SK-N-SH (cell line): ENCODE results near the gene ME3. TPM values are rescaled to one million over a fixed set of nuclear protein-coding genes. Genes with fewer than 3 reads are reported as not detected.

Experiments used
- CTCF ChIA-PET: fragments of 300-600, 350-600 bp; formaldehyde crosslinking; extraction: SDS; loops from one replicate; lab custom pipeline; 2021; lab: Yijun Ruan, JAX
- POLR2A ChIA-PET: fragments of 350-600 bp; sonication (Branson Sonifier 250); formaldehyde crosslinking; extraction: SDS; loops from one replicate; lab custom pipeline; 2020; ENCODE audit warnings: antibody characterized with exemption, inconsistent platforms; lab: Yijun Ruan, JAX
- DNase-seq: peaks from one replicate; pipeline ENCODE4 v3.0.0; 2012
- H2AFZ ChIP-seq: fragments of 200-600 bp; sonication (generic); 2 replicates; pipeline ENCODE4 v1.8.1; 2016; ENCODE audit warnings: antibody characterized with exemption, mild to moderate bottlenecking, low read depth
- H3F3A ChIP-seq: fragments of 200-600 bp; sonication (generic); replicated peaks from 2 replicates; pipeline ENCODE3; 2016; ENCODE audit warnings: antibody characterized with exemption, mild to moderate bottlenecking; ENCODE audit not compliant: insufficient read depth
- H3K27ac ChIP-seq, 2 experiments: fragments of 200-500 bp in 1 of 2; fragments of 200-600 bp in 1 of 2; sonication (Bioruptor generic) in 1 of 2; sonication (generic), shearing (Covaris generic) in 1 of 2; 2 replicates each; pipeline versions ENCODE4 v1.5.1 to v1.6.1; 2014 to 2016; ENCODE audit warnings: low read depth in 2 of 2, inconsistent platforms in 1 of 2, low read length in 1 of 2, mild to moderate bottlenecking in 1 of 2, mixed read lengths in 1 of 2
- H3K27me3 ChIP-seq: fragments of 200-600 bp; sonication (generic), shearing (Covaris generic); 2 replicates; pipeline ENCODE4 v1.6.1; 2016; ENCODE audit warnings: mixed run types; ENCODE audit not compliant: insufficient read depth
- H3K36me3 ChIP-seq, 2 experiments: fragments of 200-500 bp in 1 of 2; fragments of 200-600 bp in 1 of 2; sonication (Bioruptor generic) in 1 of 2; sonication (generic) in 1 of 2; replicated peaks in 1 of 2; 2 replicates each; pipeline versions ENCODE3 to v1.5.1; 2014 to 2016; ENCODE audit warnings: low read length in 1 of 2, mild to moderate bottlenecking in 1 of 2; ENCODE audit not compliant: insufficient read depth in 2 of 2, control insufficient read depth in 1 of 2
- H3K4me1 ChIP-seq, 2 experiments: fragments of 200-500 bp in 1 of 2; fragments of 200-600 bp in 1 of 2; sonication (Bioruptor generic) in 1 of 2; sonication (generic), shearing (Covaris generic) in 1 of 2; 2 replicates each; pipeline versions ENCODE4 v1.5.1 to v1.6.1; 2014 to 2016; ENCODE audit warnings: low read depth in 1 of 2, low read length in 1 of 2, mixed run types in 1 of 2; ENCODE audit not compliant: insufficient read depth in 2 of 2, control insufficient read depth in 1 of 2
- H3K4me2 ChIP-seq: fragments of 200-600 bp; sonication (generic), shearing (Covaris generic); 2 replicates; pipeline ENCODE4 v1.6.1; 2017; ENCODE audit warnings: mixed run types
- H3K4me3 ChIP-seq, 2 experiments: fragments of 200-500 bp in 1 of 2; fragments of 200-600 bp in 1 of 2; sonication (Bioruptor generic) in 1 of 2; sonication (generic), shearing (Covaris generic) in 1 of 2; 2 replicates each; pipeline versions ENCODE4 v1.5.1 to v1.8.1; 2014 to 2016; ENCODE audit warnings: low read depth in 2 of 2, inconsistent platforms in 1 of 2, low read length in 1 of 2, mild to moderate bottlenecking in 1 of 2, mixed read lengths in 1 of 2, moderate library complexity in 1 of 2
- H3K79me2 ChIP-seq: fragments of 200-600 bp; sonication (generic); 2 replicates; pipeline ENCODE4 v1.8.1; 2017; ENCODE audit warnings: mild to moderate bottlenecking; ENCODE audit not compliant: insufficient read depth
- H3K9ac ChIP-seq: fragments of 200-600 bp; sonication (generic); 2 replicates; pipeline ENCODE4 v1.6.1; 2017; ENCODE audit warnings: mixed run types
- H3K9me2 ChIP-seq: fragments of 200-600 bp; sonication (generic); 2 replicates; pipeline ENCODE4 v1.6.1; 2017; ENCODE audit warnings: mixed run types
- H3K9me3 ChIP-seq: fragments of 200-600 bp; sonication (generic); 2 replicates; pipeline ENCODE4 v1.6.1; 2017; ENCODE audit warnings: mixed run types, mild to moderate bottlenecking, moderate library complexity
- H4K20me1 ChIP-seq: fragments of 200-600 bp; sonication (generic); 2 replicates; pipeline ENCODE4 v1.6.1; 2017; ENCODE audit warnings: mild to moderate bottlenecking, mixed run types; ENCODE audit not compliant: insufficient read depth
- CHD2 ChIP-seq: fragments of 150-350 bp; IDR thresholded peaks from 2 replicates; pipeline ENCODE4 v1.6.1; 2018; ENCODE audit warnings: low read length; ENCODE audit not compliant: partially characterized antibody
- ELF1 ChIP-seq: IDR thresholded peaks from 2 replicates; pipeline ENCODE4 v1.4.0; 2012
- EZH2phosphoT487 ChIP-seq: fragments of 200-600 bp; sonication (generic); IDR thresholded peaks from 2 replicates; pipeline ENCODE4 v1.6.1; 2017; ENCODE audit warnings: low read depth, mixed run types, mild to moderate bottlenecking, antibody characterized with exemption, moderate library complexity, borderline replicate concordance
- FOSL2 ChIP-seq: IDR thresholded peaks from 2 replicates; pipeline ENCODE4 v1.4.0; 2012; ENCODE audit warnings: low read depth, mild to moderate bottlenecking, moderate library complexity, borderline replicate concordance
- FOXJ3 ChIP-seq: sonication (generic); formaldehyde crosslinking; IDR thresholded peaks from 2 replicates; pipeline ENCODE4 v1.5.1; 2020; ENCODE audit warnings: mild to moderate bottlenecking, missing genetic modification reagents
- FOXM1 ChIP-seq: IDR thresholded peaks from 2 replicates; pipeline ENCODE4 v1.4.0; 2012; ENCODE audit warnings: low read depth, mild to moderate bottlenecking
- GABPA ChIP-seq: IDR thresholded peaks from 2 replicates; pipeline ENCODE4 v1.4.0; 2012; ENCODE audit warnings: low read depth, mild to moderate bottlenecking
- GATA2 ChIP-seq: sonication (generic); formaldehyde crosslinking; IDR thresholded peaks from 2 replicates; pipeline ENCODE4 v1.5.0; 2020; ENCODE audit warnings: mild to moderate bottlenecking, missing genetic modification reagents
- JUND ChIP-seq: IDR thresholded peaks from 2 replicates; pipeline ENCODE4 v1.4.0; 2012
- MEF2A ChIP-seq: IDR thresholded peaks from 2 replicates; pipeline ENCODE4 v1.4.0; 2012; ENCODE audit warnings: low read depth, borderline replicate concordance
- MXI1 ChIP-seq: IDR thresholded peaks from 2 replicates; pipeline ENCODE4 v1.6.1; 2012; ENCODE audit warnings: mild to moderate bottlenecking, low read depth, low read length, improper control_type of control experiment
- NFIC ChIP-seq: IDR thresholded peaks from 2 replicates; pipeline ENCODE4 v1.4.0; 2012; ENCODE audit warnings: borderline replicate concordance
- NRF1 ChIP-seq: IDR thresholded peaks from 2 replicates; pipeline ENCODE4 v1.6.1; 2012; ENCODE audit warnings: low read depth, mild to moderate bottlenecking, low read length
- RAD21 ChIP-seq: IDR thresholded peaks from 2 replicates; pipeline ENCODE4 v1.6.1; 2012; ENCODE audit warnings: mild to moderate bottlenecking, low read length
- RCOR1 ChIP-seq: fragments of 150-350 bp; IDR thresholded peaks from 2 replicates; pipeline ENCODE4 v1.6.1; 2017; ENCODE audit warnings: antibody characterized with exemption, low read length
- RXRA ChIP-seq: IDR thresholded peaks from 2 replicates; pipeline ENCODE4 v1.4.0; 2012; ENCODE audit warnings: low read depth, mild to moderate bottlenecking, borderline replicate concordance
- TCF12 ChIP-seq: IDR thresholded peaks from 2 replicates; pipeline ENCODE4 v1.4.0; 2012
- TEAD4 ChIP-seq: IDR thresholded peaks from 2 replicates; pipeline ENCODE4 v1.4.0; 2012; ENCODE audit warnings: mild to moderate bottlenecking, borderline replicate concordance; ENCODE audit not compliant: insufficient read depth
- YY1 ChIP-seq: IDR thresholded peaks from 2 replicates; pipeline ENCODE4 v1.4.0; 2012; ENCODE audit warnings: low read depth, mild to moderate bottlenecking
- WGBS: methylation state at CpG from one replicate; pipeline ENCODE4 v1.1.6; 2017; ENCODE audit warnings: low lambda C conversion rate; 5-methylcytosine and 5-hydroxymethylcytosine counted together
- polyA plus RNA-seq, 3 experiments: library from polyadenylated mRNA; depleted of rRNA; stranded (reverse); fragments of >200 nt; gene quantifications; 2 replicates each; pipeline ENCODE4 v1.2.3, GENCODE V29; 2012
- TF ChIP-seq, protein P1 (sequence below): fragments of 150-350 bp; IDR thresholded peaks from 2 replicates; pipeline ENCODE4 v1.6.1; 2016; ENCODE audit warnings: mild to moderate bottlenecking, low read depth, low read length
- TF ChIP-seq, protein P2 (sequence below): IDR thresholded peaks from 2 replicates; pipeline ENCODE4; 2012
- TF ChIP-seq, protein P3 (sequence below): fragments of 150-350 bp; IDR thresholded peaks from 2 replicates; pipeline ENCODE4 v1.6.1; 2017; ENCODE audit warnings: antibody characterized with exemption, low read length, low read depth, borderline replicate concordance
- TF ChIP-seq, protein P4 (sequence below): IDR thresholded peaks from 2 replicates; pipeline ENCODE4 v1.4.0; 2012; ENCODE audit warnings: low read depth, borderline replicate concordance

Gene ME3
- polyA plus RNA-seq, 1 of the 3 experiments (the other 2 are of a cell fraction), result 22.0 TPM

DNA sequence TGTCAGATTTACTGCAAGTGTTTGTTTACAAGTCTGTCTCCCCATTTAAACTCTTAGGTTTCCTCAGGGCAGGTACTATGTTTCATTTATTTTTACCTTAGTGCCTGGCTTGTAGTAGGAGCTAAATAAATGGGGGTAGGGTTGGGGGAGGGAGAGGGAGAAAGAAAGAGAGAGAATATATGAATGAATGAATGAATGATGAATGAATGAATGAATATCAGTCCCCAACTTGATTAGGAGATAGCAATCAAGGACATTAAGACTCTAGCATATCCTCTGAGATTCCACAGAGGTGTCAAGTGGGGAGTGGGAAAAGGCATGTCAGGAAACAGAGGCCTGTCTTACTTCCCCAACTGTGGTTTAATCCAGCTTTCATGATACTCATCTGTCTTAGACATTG, 83.2 kb downstream of the ME3 start:
- no peak overlapping the region for H2AFZ ChIP-seq
- H3F3A ChIP-seq, result peaks cover 26% of the 10 kb centered on the region
- H3K9ac ChIP-seq, result no peak overlapping the region
- no peaks in the 10 kb centered on the region for H4K20me1 ChIP-seq
- H3K9me2 ChIP-seq, result no peaks in the 10 kb centered on the region
- H3K4me1 ChIP-seq, result peaks cover 6 to 31% of the 10 kb centered on the region in 2 experiments
- CTCF ChIA-PET, result interaction anchor here (0.6 to 3.7 kb wide), 2 partner anchors 9 to 19 kb away, joined by 3 to 15 read pairs; no protein-coding TSS in a partner anchor
- POLR2A ChIA-PET, result no interaction called here
- no peaks in the 10 kb centered on the region for H3K27me3 ChIP-seq
- H3K36me3 ChIP-seq, result no peaks in the 10 kb centered on the region
- no peaks in the 10 kb centered on the region for H3K79me2 ChIP-seq
- TF ChIP-seq TCF12 (no peak), NFIC (no peak), GATA2 (CRISPR knock-in tag) (no peak), RAD21 (no peak), FOSL2 (no peak), RCOR1 (no peak), YY1 (no peak), NRF1 (no peak), MEF2A (no peak)
- TF ChIP-seq, protein P1, sequence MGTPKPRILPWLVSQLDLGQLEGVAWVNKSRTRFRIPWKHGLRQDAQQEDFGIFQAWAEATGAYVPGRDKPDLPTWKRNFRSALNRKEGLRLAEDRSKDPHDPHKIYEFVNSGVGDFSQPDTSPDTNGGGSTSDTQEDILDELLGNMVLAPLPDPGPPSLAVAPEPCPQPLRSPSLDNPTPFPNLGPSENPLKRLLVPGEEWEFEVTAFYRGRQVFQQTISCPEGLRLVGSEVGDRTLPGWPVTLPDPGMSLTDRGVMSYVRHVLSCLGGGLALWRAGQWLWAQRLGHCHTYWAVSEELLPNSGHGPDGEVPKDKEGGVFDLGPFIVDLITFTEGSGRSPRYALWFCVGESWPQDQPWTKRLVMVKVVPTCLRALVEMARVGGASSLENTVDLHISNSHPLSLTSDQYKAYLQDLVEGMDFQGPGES, result no peak
- TF ChIP-seq, protein P2, sequence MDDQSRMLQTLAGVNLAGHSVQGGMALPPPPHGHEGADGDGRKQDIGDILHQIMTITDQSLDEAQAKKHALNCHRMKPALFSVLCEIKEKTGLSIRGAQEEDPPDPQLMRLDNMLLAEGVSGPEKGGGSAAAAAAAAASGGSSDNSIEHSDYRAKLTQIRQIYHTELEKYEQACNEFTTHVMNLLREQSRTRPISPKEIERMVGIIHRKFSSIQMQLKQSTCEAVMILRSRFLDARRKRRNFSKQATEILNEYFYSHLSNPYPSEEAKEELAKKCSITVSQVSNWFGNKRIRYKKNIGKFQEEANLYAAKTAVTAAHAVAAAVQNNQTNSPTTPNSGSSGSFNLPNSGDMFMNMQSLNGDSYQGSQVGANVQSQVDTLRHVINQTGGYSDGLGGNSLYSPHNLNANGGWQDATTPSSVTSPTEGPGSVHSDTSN, result no peak
- H3K4me2 ChIP-seq, result no peak overlapping the region
- H3K27ac ChIP-seq, result no peak overlapping the region
- DNase-seq, result no peak
- H3K9me3 ChIP-seq, result no peaks in the 10 kb centered on the region
- no peak overlapping the region for H3K4me3 ChIP-seq

DNA sequence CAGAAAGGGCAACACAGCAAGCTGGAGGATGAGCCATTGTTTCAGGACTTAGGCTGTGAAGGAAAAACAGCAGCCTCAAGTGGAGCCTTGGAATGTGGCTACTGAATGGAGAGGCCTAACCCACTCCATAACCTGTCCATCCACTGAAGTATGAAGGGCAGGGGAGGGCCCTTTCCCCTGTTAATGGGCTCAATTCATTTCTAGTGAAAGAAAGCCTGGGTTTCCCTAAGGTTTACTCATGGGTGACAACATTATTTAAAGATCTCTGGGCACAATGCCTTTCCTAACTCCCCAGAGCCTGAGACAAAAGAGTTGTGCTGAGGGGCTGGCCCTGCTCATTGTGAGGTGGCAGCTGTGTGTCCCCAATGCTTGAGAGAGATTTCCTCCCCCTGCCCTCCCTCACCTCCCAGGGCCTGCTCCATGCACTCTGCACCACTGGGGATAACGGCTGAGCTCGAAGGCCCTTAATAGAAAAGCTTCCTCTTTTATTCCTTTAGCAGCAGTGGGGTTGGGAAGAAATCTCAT, 83.8 kb downstream of the ME3 start:
- H3F3A ChIP-seq, result peaks cover 20% of the 10 kb centered on the region
- H4K20me1 ChIP-seq, result no peaks in the 10 kb centered on the region
- no peaks in the 10 kb centered on the region for H3K9me2 ChIP-seq
- no peak overlapping the region for H2AFZ ChIP-seq
- no peaks in the 10 kb centered on the region for H3K9me3 ChIP-seq
- no peak overlapping the region for H3K9ac ChIP-seq
- CTCF ChIA-PET, result interaction anchor here (3.7 kb wide), 1 partner anchor 20 kb away, joined by 15 read pairs; no protein-coding TSS in a partner anchor
- no peak for DNase-seq
- no peaks in the 10 kb centered on the region for H3K36me3 ChIP-seq
- TF ChIP-seq FOSL2 (no peak), GABPA (no peak), ELF1 (no peak), NRF1 (no peak), NFIC (no peak), YY1 (no peak), TCF12 (no peak), FOXM1 (no peak), RXRA (no peak), CHD2 (no peak), EZH2phosphoT487 (no peak), MXI1 (no peak), RAD21 (no peak), TEAD4 (no peak), MEF2A (no peak), JUND (no peak), FOXJ3 (CRISPR knock-in tag) (no peak)
- TF ChIP-seq, protein P3, sequence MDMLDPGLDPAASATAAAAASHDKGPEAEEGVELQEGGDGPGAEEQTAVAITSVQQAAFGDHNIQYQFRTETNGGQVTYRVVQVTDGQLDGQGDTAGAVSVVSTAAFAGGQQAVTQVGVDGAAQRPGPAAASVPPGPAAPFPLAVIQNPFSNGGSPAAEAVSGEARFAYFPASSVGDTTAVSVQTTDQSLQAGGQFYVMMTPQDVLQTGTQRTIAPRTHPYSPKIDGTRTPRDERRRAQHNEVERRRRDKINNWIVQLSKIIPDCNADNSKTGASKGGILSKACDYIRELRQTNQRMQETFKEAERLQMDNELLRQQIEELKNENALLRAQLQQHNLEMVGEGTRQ, result no peak
- TF ChIP-seq, protein P2, result no peak
- TF ChIP-seq, protein P4, sequence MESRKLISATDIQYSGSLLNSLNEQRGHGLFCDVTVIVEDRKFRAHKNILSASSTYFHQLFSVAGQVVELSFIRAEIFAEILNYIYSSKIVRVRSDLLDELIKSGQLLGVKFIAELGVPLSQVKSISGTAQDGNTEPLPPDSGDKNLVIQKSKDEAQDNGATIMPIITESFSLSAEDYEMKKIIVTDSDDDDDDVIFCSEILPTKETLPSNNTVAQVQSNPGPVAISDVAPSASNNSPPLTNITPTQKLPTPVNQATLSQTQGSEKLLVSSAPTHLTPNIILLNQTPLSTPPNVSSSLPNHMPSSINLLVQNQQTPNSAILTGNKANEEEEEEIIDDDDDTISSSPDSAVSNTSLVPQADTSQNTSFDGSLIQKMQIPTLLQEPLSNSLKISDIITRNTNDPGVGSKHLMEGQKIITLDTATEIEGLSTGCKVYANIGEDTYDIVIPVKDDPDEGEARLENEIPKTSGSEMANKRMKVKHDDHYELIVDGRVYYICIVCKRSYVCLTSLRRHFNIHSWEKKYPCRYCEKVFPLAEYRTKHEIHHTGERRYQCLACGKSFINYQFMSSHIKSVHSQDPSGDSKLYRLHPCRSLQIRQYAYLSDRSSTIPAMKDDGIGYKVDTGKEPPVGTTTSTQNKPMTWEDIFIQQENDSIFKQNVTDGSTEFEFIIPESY, result no peak
- TF ChIP-seq, all 33 proteins: peak for 0
- Histone ChIP-seq H3K79me2 (no peaks in the 10 kb centered on the region), H3K4me1 (peaks cover 6 to 26% of the 10 kb centered on the region in 2 experiments), H3K4me3 (no peak overlapping the region), H3K27ac (no peak overlapping the region), H3K27me3 (no peaks in the 10 kb centered on the region), H3K4me2 (no peak overlapping the region)
- POLR2A ChIA-PET, result no interaction called here
- WGBS, result 94% methylated on average over 2 of the region's 2 CpGs
